Omental fat pad (tissue), 4 donors: ENCODE results near the gene EGLN1. TPM values are rescaled to one million over a fixed set of nuclear protein-coding genes. Genes with fewer than 3 reads are reported as not detected.

ENCODE experiments used
- ATAC-seq: fragments of 150-250 bp; one replicate; pipeline ENCODE4 v1.9.1; 2016; ENCODE audit warnings: mild to moderate bottlenecking, moderate library complexity; ENCODE audit not compliant: low FRiP score
- DNase-seq: peaks from one replicate; pipeline ENCODE4 v3.0.0-alpha.2; 2019; ENCODE audit warnings: low spot score
- CTCF ChIP-seq, 3 donors: fragments of 450-650 bp; IDR thresholded peaks; one replicate each; pipeline ENCODE4 v1.5.1; 2016 to 2017; ENCODE audit warnings: antibody characterized with exemption in 3 of 3, mild to moderate bottlenecking in 3 of 3, moderate library complexity in 2 of 3
- total RNA-seq, 4 donors: library from RNA; depleted of rRNA; stranded (reverse); fragments of >200 nt; gene quantifications; one replicate each; pipeline ENCODE4 v1.1.0, GENCODE V29; 2016

Gene EGLN1
- total RNA-seq, 4 donors from 2014 or later, result 24.6 to 48.2 (median 37.2) TPM

GRCh38 chr1:231337043-231337471, 85.0 kb downstream of the EGLN1 start:
- no peak for TF ChIP-seq CTCF (IDR thresholded peaks at IDR 0.05)
- DNase-seq, result no peak
- ATAC-seq, result peak; percentile 22

GRCh38 chr1:231335663-231336602, 86.2 kb downstream of the EGLN1 start:
- no peak for TF ChIP-seq CTCF (IDR thresholded peaks at IDR 0.05)
- no peak for DNase-seq
- ATAC-seq, result no peak

GRCh38 chr1:231334952-231335351, 87.1 kb downstream of the EGLN1 start:
- TF ChIP-seq CTCF (IDR thresholded peaks at IDR 0.05), result no peak
- no peak for ATAC-seq
- no peak for DNase-seq

GRCh38 chr1:231334079-231334666, 87.9 kb downstream of the EGLN1 start:
- no peak for DNase-seq
- no peak for TF ChIP-seq CTCF (IDR thresholded peaks at IDR 0.05)
- ATAC-seq, result no peak

- ATAC-seq (no peak), DNase-seq (no peak)
- TF ChIP-seq CTCF (IDR thresholded peaks at IDR 0.05), result no peak
These were observed 89.3 kb downstream of the EGLN1 start for GRCh38 chr1:231332761-231333160.

- no peak for TF ChIP-seq CTCF (IDR thresholded peaks at IDR 0.05)
- no peak for ATAC-seq
- no peak for DNase-seq
These were observed 92.6 kb downstream of the EGLN1 start for GRCh38 chr1:231329483-231329882.
